Inflammatory macrophage treated with lipopolysaccharide for 4 hours (primary cell): ENCODE results near the gene LAMTOR4.
A peak's percentile ranks its signal among the peaks of the same experiment; 100 is the strongest.
"Not testable (repeated sequence)": the region's sequence is repeated elsewhere in the genome, so short reads cannot be mapped to it uniquely, and the experiment has no call there.

Experiments
- DNase-seq: peaks from one replicate; pipeline ENCODE4 v3.0.0-alpha.2; 2020

Gene LAMTOR4

GRCh38 chr7:100124301-100125230 is 24.2 kb upstream of the LAMTOR4 start:
- DNase-seq = no peak

- no peak for DNase-seq
Measured at GRCh38 chr7:100126239-100126930, 22.3 kb upstream of the LAMTOR4 start.

GRCh38 chr7:100126931-100127865 is 21.5 kb upstream of the LAMTOR4 start, which contains the start of gene MBLAC1:
MBLAC1 (plus strand) TSS chr7:100126967; CDS start chr7:100127396, 429 bp downstream.
- DNase-seq = peak; percentile 82

GRCh38 chr7:100127866-100128636 is 20.7 kb upstream of the LAMTOR4 start:
- no peak for DNase-seq

DNA sequence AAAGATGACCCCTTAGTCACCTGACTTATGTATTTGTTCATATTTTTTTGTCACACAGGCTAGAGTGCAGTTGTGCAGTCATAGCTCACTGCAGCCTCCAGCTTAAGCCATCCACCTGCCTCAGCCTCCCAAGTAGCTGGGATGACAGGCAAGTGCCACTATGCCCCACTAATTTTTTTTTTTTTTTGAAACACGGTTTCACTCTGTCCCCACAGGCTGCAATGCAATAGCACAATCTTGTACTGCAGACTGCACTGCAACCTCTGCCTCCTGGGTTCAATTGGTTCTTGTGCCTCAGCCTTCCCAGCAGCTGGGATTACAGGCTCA is 20.1 kb upstream of the LAMTOR4 start:
- DNase-seq = no peak

DNA sequence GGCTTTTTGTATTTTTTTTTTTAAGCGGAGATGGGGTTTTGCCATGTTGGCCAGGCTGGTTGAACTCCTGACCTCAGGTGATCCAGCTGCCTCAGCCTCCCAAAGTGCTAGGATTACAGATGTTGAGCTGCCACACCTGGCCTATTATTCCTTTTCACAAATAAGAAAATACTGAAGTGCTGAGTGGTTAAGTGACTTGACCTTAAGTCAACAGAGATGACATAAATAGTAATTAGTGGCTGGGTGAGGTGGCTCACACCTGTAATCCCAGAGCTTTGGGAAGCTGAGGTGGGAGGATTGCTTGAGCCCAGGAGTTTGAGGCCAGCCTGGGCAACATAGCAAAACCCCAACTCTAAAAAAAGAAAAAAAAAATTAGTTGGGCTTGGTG is 18.5 kb upstream of the LAMTOR4 start:
- not testable (repeated sequence) for DNase-seq

DNA sequence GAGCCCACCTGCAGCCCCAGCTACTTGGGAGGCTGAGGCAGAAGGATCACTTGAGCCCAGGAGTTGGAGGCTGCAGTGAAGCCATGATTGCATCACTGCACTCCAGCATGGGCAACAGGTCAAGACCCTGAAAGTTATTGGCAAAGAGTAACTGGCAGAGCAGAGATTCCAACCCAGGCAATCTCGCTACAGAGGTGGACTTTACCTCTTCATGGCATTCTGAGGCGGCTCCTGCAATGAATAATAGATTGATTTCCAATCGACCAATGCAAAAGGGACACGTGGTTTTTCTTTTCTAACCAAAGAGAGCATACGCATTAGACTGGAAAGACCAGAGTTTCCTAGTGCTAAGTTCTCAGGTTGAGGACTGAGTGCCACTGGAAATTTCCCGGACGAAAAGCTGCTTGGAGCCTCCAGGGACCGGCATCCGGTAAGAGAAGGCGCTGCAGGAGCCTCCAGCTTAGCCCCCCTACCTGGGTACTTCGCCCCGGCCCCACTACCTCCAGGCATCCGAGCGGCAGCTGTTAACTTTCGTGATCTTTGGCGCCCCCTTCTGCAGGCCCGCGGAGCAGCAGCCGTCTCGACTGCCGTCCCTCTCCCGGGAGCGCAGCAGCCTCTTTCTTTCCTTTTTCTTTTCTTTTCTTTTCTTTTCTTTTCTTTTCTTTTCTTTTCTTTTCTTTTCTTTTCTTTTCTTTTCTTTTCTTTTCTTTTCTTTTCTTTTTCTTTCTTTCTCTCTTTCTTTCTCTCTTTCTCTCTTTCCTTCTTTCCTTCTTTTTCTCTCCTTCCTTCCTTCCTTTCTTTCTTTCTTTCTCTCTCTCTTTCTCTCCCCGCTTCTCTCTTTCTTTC is 17.9 kb upstream of the LAMTOR4 start:
- peak; percentile 64 for DNase-seq

DNA sequence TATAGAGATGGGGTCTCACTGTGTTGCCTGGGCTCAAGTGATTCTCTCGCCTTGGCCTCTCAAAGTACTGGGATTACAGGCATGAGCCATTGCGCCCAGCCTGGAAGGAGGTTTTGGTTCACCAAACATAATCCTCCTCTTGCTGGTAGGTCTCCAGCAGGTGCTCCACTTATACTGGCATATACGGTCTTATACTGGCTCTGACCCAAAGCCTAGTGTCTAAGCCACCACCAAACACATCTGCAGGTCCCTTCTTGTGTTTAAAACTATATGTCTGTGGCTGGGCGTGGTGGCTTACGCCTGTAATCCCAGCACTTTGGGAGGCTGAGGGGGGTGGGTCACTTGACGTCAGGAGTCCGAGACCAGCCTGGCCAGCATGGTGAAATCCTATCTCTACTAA is 16.6 kb upstream of the LAMTOR4 start:
- no peak for DNase-seq

- DNase-seq = peak; percentile 64
Measured at GRCh38 chr7:100132697-100133151, 16.0 kb upstream of the LAMTOR4 start.

GRCh38 chr7:100137851-100138760 is 10.6 kb upstream of the LAMTOR4 start:
- no peak for DNase-seq

DNA sequence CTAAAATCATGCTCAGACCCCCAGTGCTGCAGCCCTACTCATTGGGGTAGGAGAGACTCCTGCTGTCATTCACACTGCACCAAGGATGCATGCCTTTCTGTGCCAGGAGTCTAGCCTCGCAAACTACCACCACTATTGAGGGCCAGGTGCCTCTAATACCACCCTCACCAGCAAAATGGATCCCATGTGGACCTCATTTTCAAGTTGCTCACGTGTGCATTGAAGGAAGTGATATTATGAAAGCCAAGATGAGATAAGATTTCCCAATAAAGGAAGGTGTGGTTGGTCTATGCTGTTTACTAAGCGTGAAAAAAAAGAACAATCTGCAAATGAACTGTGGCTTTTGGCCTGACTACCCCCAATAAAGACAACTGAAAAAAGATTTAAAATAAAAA is 7.2 kb upstream of the LAMTOR4 start:
- peak; percentile 54 for DNase-seq

DNA sequence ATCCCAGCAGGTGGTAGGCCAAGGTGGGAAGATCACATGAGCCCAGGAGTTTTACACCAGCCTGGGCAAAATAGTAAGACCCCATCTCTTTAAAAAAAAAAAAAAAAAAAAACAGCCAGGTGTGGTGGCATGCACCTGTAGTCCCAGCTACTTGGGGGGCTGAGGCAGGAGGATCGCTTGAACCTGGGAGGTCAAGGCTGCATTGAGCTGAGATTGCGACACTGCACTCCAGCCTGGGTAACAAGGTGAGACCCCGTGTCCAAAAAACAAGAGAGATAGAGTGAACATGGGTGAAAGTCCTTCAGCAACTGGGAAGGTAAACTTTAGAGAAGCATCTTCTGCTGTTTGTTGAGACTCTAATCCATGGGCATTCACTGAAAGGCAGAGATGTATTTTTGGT is 6.3 kb upstream of the LAMTOR4 start:
- DNase-seq = no peak

DNA sequence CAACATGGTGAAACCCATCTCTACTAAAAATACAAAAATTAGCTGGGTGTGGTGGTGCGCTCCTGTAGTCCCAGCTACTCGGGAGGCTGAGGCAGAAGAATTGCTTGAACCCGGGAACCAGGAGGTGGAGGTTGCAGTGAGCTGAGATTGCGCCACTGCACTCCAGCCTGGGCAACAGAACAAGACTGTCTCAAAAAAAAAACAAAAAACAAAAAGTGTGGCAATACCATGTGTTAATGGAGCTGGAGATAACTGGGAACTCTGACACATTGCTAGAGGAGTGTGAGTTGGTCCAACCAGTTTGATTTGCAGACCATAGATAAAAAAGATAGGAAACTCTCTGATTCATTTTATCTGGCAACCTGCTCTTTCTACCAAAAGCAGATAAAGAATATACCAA is 2.4 kb upstream of the LAMTOR4 start:
- DNase-seq = peak; percentile 31

DNA sequence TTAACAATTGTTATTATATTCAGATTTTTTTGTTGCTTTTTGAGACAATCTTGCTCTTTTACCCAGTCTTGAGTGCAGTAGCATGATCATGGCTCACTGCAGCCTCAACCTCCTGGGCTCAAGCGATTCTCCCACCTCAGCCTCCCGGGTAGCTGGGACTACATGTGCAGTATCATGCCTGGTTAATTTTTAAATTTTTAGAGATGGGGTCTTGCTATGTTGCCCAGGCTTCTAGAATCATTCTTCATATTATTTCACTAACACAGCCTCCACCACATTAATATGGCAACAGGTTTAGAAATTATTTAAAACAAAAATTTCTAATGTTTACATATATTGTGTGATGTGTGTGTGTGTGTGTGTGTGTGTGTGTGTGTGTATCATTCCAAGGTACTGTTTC is 1.4 kb upstream of the LAMTOR4 start:
- no peak for DNase-seq

- no peak for DNase-seq
Measured at GRCh38 chr7:100148225-100148558, 526 bp upstream of the LAMTOR4 start.

GRCh38 chr7:100152404-100152803 is 3.7 kb downstream of the LAMTOR4 start:
- peak; percentile 78 for DNase-seq

DNA sequence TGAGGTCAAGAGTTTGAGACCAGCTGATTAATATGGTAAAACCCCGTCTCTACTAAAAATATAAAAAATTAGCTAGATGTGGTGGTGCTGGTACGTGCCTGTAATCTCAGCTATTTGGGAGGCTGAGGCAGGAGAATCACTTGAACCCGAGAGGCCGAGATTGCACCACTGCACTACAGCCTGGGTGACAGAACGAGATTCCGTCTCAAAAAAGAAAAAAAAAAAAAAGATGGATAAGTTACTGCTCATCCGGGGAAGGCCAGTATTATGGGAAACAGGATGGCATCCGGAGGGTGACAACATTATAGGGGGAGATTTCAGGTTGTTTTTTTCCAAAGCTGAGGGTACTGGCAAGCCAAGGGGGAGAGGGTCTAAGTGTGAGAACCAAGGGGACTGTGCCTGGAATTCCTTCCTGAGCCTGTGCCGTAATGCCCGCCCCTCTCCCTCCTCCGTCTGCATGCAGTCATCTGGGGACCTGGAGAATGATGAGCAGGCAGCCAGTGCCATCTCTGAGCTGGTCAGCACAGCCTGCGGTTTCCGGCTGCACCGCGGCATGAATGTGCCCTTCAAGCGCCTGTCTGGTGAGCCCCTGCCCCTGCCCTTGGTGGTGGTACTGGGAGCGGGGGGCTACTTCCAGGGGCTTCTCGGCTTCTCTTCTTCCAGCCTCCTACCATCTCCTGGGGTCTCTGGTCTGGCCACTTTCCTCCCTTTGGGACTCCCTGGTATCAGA is 4.4 kb downstream of the LAMTOR4 start:
- no peak for DNase-seq

GRCh38 chr7:100153708-100154535 is 5.2 kb downstream of the LAMTOR4 start:
- DNase-seq = no peak
